ENCODE data around the gene PAQR6.

Gene PAQR6

DNA sequence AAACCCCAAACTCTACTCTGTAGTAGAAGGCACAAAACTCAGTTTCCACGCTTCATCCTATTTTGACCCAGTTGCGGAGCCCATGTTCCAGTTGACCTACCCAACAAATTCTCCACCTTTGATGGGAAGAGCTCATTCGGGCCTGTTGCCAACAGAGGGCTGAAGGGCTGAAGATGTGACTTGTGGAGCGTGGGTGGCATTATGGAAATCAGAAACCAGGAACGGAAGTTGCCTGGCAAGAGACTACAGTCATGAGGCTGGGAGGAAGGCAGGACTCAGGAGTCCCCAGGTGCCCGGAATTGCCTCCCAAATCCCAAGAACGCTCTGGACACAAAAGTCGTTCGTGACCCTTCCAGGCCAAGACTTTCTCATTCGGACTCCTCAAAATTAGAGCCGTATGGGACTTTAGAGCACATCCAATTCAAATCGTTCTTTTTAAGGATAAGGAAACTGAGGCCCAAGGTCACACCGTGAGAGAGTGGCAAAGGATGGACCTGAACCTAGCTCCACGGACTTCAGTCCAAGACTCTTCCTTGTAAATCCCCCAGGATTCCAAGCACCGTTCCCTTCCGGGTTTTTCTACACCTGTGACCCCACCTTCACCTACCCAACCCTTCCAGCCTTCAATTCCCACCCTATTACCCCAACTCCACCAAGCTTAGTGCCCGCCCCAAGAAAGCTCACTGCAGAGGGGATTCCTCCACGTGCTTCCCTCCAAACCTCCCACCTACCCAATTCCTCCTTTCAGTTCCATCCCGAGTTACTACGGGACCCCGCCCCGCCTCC, 34.0 kb upstream of the PAQR6 start:
- H3K4me3 ChIP-seq (ENCODE audit: low read depth, low read length) = peak overlapping the region; percentile 76
- TF ChIP-seq, protein P1, sequence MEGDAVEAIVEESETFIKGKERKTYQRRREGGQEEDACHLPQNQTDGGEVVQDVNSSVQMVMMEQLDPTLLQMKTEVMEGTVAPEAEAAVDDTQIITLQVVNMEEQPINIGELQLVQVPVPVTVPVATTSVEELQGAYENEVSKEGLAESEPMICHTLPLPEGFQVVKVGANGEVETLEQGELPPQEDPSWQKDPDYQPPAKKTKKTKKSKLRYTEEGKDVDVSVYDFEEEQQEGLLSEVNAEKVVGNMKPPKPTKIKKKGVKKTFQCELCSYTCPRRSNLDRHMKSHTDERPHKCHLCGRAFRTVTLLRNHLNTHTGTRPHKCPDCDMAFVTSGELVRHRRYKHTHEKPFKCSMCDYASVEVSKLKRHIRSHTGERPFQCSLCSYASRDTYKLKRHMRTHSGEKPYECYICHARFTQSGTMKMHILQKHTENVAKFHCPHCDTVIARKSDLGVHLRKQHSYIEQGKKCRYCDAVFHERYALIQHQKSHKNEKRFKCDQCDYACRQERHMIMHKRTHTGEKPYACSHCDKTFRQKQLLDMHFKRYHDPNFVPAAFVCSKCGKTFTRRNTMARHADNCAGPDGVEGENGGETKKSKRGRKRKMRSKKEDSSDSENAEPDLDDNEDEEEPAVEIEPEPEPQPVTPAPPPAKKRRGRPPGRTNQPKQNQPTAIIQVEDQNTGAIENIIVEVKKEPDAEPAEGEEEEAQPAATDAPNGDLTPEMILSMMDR (IDR thresholded peaks at IDR 0.05; ENCODE audit: insufficient read depth, low read depth, low read length, missing control alignments) = no peak
- peak; percentile 48 for DNase-seq (ENCODE audit: low read depth)

- peak; percentile 75 for DNase-seq (ENCODE audit: low read depth)
- TF ChIP-seq, protein P1 (IDR thresholded peaks at IDR 0.05; ENCODE audit: insufficient read depth, low read depth, low read length, missing control alignments) = peak; percentile 4
- peak overlapping the region; percentile 76 for H3K4me3 ChIP-seq (ENCODE audit: low read depth, low read length)
These were observed 33.4 kb upstream of the PAQR6 start for GRCh38 chr1:156281281-156281680.

- TF ChIP-seq, protein P1 (IDR thresholded peaks at IDR 0.05; ENCODE audit: insufficient read depth, low read depth, low read length, missing control alignments) = no peak
- H3K4me3 ChIP-seq (ENCODE audit: low read depth, low read length) = no peak overlapping the region
- DNase-seq (ENCODE audit: low read depth) = no peak
These were observed 32.0 kb upstream of the PAQR6 start for GRCh38 chr1:156279837-156280236.

GRCh38 chr1:156276966-156277381, 29.1 kb upstream of the PAQR6 start:
- TF ChIP-seq, protein P1 (IDR thresholded peaks at IDR 0.05; ENCODE audit: insufficient read depth, low read depth, low read length, missing control alignments) = no peak
- no peak for DNase-seq (ENCODE audit: low read depth)
- H3K4me3 ChIP-seq (ENCODE audit: low read depth, low read length) = no peak overlapping the region

- TF ChIP-seq, protein P1 (IDR thresholded peaks at IDR 0.05; ENCODE audit: insufficient read depth, low read depth, low read length, missing control alignments) = no peak
- DNase-seq (ENCODE audit: low read depth) = no peak
- H3K4me3 ChIP-seq (ENCODE audit: low read depth, low read length) = no peak overlapping the region
These were observed 28.7 kb upstream of the PAQR6 start for GRCh38 chr1:156276532-156276931.

- no peak overlapping the region for H3K4me3 ChIP-seq (ENCODE audit: low read depth, low read length)
- no peak for DNase-seq (ENCODE audit: low read depth)
- TF ChIP-seq, protein P1 (IDR thresholded peaks at IDR 0.05; ENCODE audit: insufficient read depth, low read depth, low read length, missing control alignments) = no peak
These were observed 22.5 kb upstream of the PAQR6 start for GRCh38 chr1:156270314-156270713.

GRCh38 chr1:156268336-156268735, 20.5 kb upstream of the PAQR6 start:
- TF ChIP-seq, protein P1 (IDR thresholded peaks at IDR 0.05; ENCODE audit: insufficient read depth, low read depth, low read length, missing control alignments) = no peak
- DNase-seq (ENCODE audit: low read depth) = no peak
- H3K4me3 ChIP-seq (ENCODE audit: low read depth, low read length) = no peak overlapping the region

Data from GM12865 (cell line).